ENCODE measurements around the gene HIVEP3.

- no peak for TF ChIP-seq CTCF (IDR thresholded peaks at IDR 0.05)
- no peak for TF ChIP-seq POLR2A (IDR thresholded peaks at IDR 0.05)
- TF ChIP-seq EP300 (IDR thresholded peaks at IDR 0.05): no peak
Measured at GRCh38 chr1:41813755-41814745, 104.7 kb downstream of the HIVEP3 start.

All from tibial nerve (tissue), 4 donors.